HEK293 (cell line): ENCODE data around the gene TYRO3.

Experiments used
- CTCF ChIA-PET: fragments of 350-600 bp; formaldehyde crosslinking; extraction: SDS; loops from one replicate; lab custom pipeline; 2021; ENCODE audit warnings: antibody characterized with exemption; lab: Yijun Ruan, JAX
- POLR2A ChIA-PET: fragments of 300-600 bp; formaldehyde crosslinking; extraction: SDS; loops from one replicate; lab custom pipeline; 2020; ENCODE audit warnings: antibody characterized with exemption, inconsistent platforms; lab: Yijun Ruan, JAX
- H3K27ac ChIP-seq: fragments of 200-500 bp; sonication (Bioruptor generic); 2 replicates; pipeline ENCODE4 v1.5.1; 2014; ENCODE audit warnings: low read depth, low read length, control low read depth, inconsistent platforms; ENCODE audit errors: extremely low read depth
- H3K36me3 ChIP-seq, 2 experiments: fragments of 200-500 bp in 1 of 2; sonication (Bioruptor generic) in 1 of 2; 1 replicate in 1 of 2; 2 replicates in 1 of 2; pipeline ENCODE4 v1.5.1; 2014 to 2017; ENCODE audit warnings: inconsistent platforms in 2 of 2, low read length in 2 of 2; ENCODE audit not compliant: control insufficient read depth in 2 of 2, insufficient read depth in 1 of 2
- H3K4me1 ChIP-seq: fragments of 200-500 bp; sonication (Bioruptor generic); 2 replicates; pipeline ENCODE4 v1.5.1; 2014; ENCODE audit warnings: mild to moderate bottlenecking, low read length, inconsistent platforms; ENCODE audit not compliant: control insufficient read depth, insufficient read depth
- H3K4me3 ChIP-seq: 2 replicates; pipeline ENCODE4 v1.5.1; 2011; ENCODE audit warnings: low read depth, mild to moderate bottlenecking, control low read depth, low read length, moderate library complexity
- H3K9me3 ChIP-seq: fragments of 200-500 bp; sonication (Bioruptor generic); 2 replicates; pipeline ENCODE4 v1.5.1; 2014; ENCODE audit warnings: low read depth, low read length, inconsistent platforms; ENCODE audit not compliant: control insufficient read depth, insufficient read depth
- EGR2 ChIP-seq: fragments of 450-650 bp; formaldehyde crosslinking; IDR thresholded peaks from 2 replicates; pipeline ENCODE4 v1.5.1; 2016; ENCODE audit warnings: low read depth, missing biosample characterization, missing genetic modification characterization
- GLI4 ChIP-seq: fragments of 450-650 bp; formaldehyde crosslinking; IDR thresholded peaks from 2 replicates; pipeline ENCODE4 v1.5.1; 2016; ENCODE audit warnings: missing biosample characterization, missing genetic modification characterization
- PRDM6 ChIP-seq: fragments of 450-650 bp; formaldehyde crosslinking; IDR thresholded peaks from 2 replicates; pipeline ENCODE4 v1.5.1; 2017; ENCODE audit warnings: missing biosample characterization, missing genetic modification characterization
- ZBTB1 ChIP-seq: fragments of 450-650 bp; formaldehyde crosslinking; IDR thresholded peaks from 2 replicates; pipeline ENCODE4 v1.5.1; 2016; ENCODE audit warnings: missing biosample characterization, missing genetic modification characterization
- ZBTB17 ChIP-seq: fragments of 450-650 bp; formaldehyde crosslinking; IDR thresholded peaks from 2 replicates; pipeline ENCODE4 v1.5.1; 2016; ENCODE audit warnings: missing biosample characterization, missing genetic modification characterization
- ZBTB20 ChIP-seq: fragments of 450-650 bp; formaldehyde crosslinking; IDR thresholded peaks from 2 replicates; pipeline ENCODE4 v1.5.1; 2016; ENCODE audit warnings: missing biosample characterization, missing genetic modification characterization
- ZNF112 ChIP-seq: fragments of 450-650 bp; formaldehyde crosslinking; IDR thresholded peaks from 2 replicates; pipeline ENCODE4 v1.5.0; 2017; ENCODE audit warnings: missing biosample characterization, missing genetic modification characterization
- ZNF23 ChIP-seq: fragments of 450-650 bp; formaldehyde crosslinking; IDR thresholded peaks from 2 replicates; pipeline ENCODE4 v1.5.1; 2016; ENCODE audit warnings: missing biosample characterization, missing genetic modification characterization, borderline replicate concordance
- ZNF280D ChIP-seq: fragments of 450-650 bp; formaldehyde crosslinking; IDR thresholded peaks from 2 replicates; pipeline ENCODE4 v1.5.1; 2016; ENCODE audit warnings: missing biosample characterization, missing genetic modification characterization
- ZNF311 ChIP-seq: fragments of 450-650 bp; formaldehyde crosslinking; IDR thresholded peaks from 2 replicates; pipeline ENCODE4 v1.5.1; 2017; ENCODE audit warnings: missing biosample characterization, missing genetic modification characterization, borderline replicate concordance
- ZNF404 ChIP-seq: fragments of 450-650 bp; formaldehyde crosslinking; IDR thresholded peaks from 2 replicates; pipeline ENCODE4 v1.5.1; 2017; ENCODE audit warnings: missing biosample characterization, missing genetic modification characterization
- ZNF433 ChIP-seq: fragments of 450-650 bp; formaldehyde crosslinking; IDR thresholded peaks from 2 replicates; pipeline ENCODE4 v1.5.1; 2016; ENCODE audit warnings: missing biosample characterization, missing genetic modification characterization, low read depth
- ZNF510 ChIP-seq: fragments of 450-650 bp; formaldehyde crosslinking; IDR thresholded peaks from 2 replicates; pipeline ENCODE4 v1.5.1; 2018; ENCODE audit warnings: mild to moderate bottlenecking, missing genetic modification characterization, missing biosample characterization; ENCODE audit not compliant: insufficient replicate concordance
- ZNF549 ChIP-seq: fragments of 450-650 bp; IDR thresholded peaks from 2 replicates; pipeline ENCODE4 v1.5.1; 2018; ENCODE audit warnings: missing biosample characterization, missing genetic modification characterization, mild to moderate bottlenecking, inconsistent platforms, moderate library complexity
- ZNF610 ChIP-seq: fragments of 450-650 bp; formaldehyde crosslinking; IDR thresholded peaks from 2 replicates; pipeline ENCODE4 v1.5.1; 2016; ENCODE audit warnings: missing biosample characterization, missing genetic modification characterization, borderline replicate concordance
- ZNF629 ChIP-seq: fragments of 450-650 bp; formaldehyde crosslinking; IDR thresholded peaks from 2 replicates; pipeline ENCODE4 v1.5.1; 2017; ENCODE audit warnings: missing biosample characterization, missing genetic modification characterization
- ZSCAN23 ChIP-seq: fragments of 450-650 bp; formaldehyde crosslinking; IDR thresholded peaks from 2 replicates; pipeline ENCODE4 v1.5.1; 2016; ENCODE audit warnings: missing biosample characterization, missing genetic modification characterization
- ZXDB ChIP-seq: fragments of 450-650 bp; formaldehyde crosslinking; IDR thresholded peaks from 2 replicates; pipeline ENCODE4 v1.5.1; 2016; ENCODE audit warnings: missing biosample characterization, missing genetic modification characterization
- TF ChIP-seq, protein P1 (sequence below): fragments of 450-650 bp; formaldehyde crosslinking; IDR thresholded peaks from 2 replicates; pipeline ENCODE4 v1.5.1; 2016; ENCODE audit warnings: missing biosample characterization, missing genetic modification characterization
- TF ChIP-seq, protein P2 (sequence below): fragments of 450-650 bp; formaldehyde crosslinking; IDR thresholded peaks from 2 replicates; pipeline ENCODE4 v1.5.1; 2016; ENCODE audit warnings: missing biosample characterization, missing genetic modification characterization
- TF ChIP-seq, protein P3 (sequence below): fragments of 450-650 bp; formaldehyde crosslinking; IDR thresholded peaks from 2 replicates; pipeline ENCODE4 v1.5.1; 2016; ENCODE audit warnings: missing biosample characterization, missing genetic modification characterization, borderline replicate concordance

TYRO3 gene

GRCh38 chr15:41558400-41559238 lies at the start of gene TYRO3 (continued):
- TF ChIP-seq, protein P1, sequence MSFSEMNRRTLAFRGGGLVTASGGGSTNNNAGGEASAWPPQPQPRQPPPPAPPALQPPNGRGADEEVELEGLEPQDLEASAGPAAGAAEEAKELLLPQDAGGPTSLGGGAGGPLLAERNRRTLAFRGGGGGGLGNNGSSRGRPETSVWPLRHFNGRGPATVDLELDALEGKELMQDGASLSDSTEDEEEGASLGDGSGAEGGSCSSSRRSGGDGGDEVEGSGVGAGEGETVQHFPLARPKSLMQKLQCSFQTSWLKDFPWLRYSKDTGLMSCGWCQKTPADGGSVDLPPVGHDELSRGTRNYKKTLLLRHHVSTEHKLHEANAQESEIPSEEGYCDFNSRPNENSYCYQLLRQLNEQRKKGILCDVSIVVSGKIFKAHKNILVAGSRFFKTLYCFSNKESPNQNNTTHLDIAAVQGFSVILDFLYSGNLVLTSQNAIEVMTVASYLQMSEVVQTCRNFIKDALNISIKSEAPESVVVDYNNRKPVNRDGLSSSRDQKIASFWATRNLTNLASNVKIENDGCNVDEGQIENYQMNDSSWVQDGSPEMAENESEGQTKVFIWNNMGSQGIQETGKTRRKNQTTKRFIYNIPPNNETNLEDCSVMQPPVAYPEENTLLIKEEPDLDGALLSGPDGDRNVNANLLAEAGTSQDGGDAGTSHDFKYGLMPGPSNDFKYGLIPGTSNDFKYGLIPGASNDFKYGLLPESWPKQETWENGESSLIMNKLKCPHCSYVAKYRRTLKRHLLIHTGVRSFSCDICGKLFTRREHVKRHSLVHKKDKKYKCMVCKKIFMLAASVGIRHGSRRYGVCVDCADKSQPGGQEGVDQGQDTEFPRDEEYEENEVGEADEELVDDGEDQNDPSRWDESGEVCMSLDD (tag by site-specific recombination) = peak; percentile 70

- H3K27ac ChIP-seq = no peak overlapping the region
- H3K4me1 ChIP-seq = no peaks in the 10 kb centered on the region
- ChIA-PET CTCF (no interaction called here), POLR2A (no interaction called here)
- TF ChIP-seq ZBTB1 (tag by site-specific recombination) (no peak), ZNF510 (tag by site-specific recombination) (no peak), ZBTB17 (tag by site-specific recombination) (no peak), ZNF610 (tag by site-specific recombination) (no peak), EGR2 (tag by site-specific recombination) (no peak), ZNF549 (tag by site-specific recombination) (no peak)
- no peaks in the 10 kb centered on the region for H3K36me3 ChIP-seq
- no peaks in the 10 kb centered on the region for H3K9me3 ChIP-seq
- no peak overlapping the region for H3K4me3 ChIP-seq
Measured at GRCh38 chr15:41510728-41511127, 48.3 kb upstream of the TYRO3 start.

GRCh38 chr15:41511331-41511898 lies 47.6 kb upstream of the TYRO3 start:
- H3K36me3 ChIP-seq = no peaks in the 10 kb centered on the region
- no peaks in the 10 kb centered on the region for H3K4me1 ChIP-seq
- H3K9me3 ChIP-seq = no peaks in the 10 kb centered on the region
- no peak overlapping the region for H3K27ac ChIP-seq
- POLR2A ChIA-PET = no interaction called here
- CTCF ChIA-PET = no interaction called here
- no peak overlapping the region for H3K4me3 ChIP-seq
- TF ChIP-seq ZNF433 (no peak), GLI4 (no peak), ZXDB (tag by site-specific recombination) (no peak), ZNF311 (no peak), ZBTB20 (tag by site-specific recombination) (no peak), ZNF404 (tag by site-specific recombination) (no peak), PRDM6 (tag by site-specific recombination) (no peak), ZNF23 (tag by site-specific recombination) (no peak), ZNF629 (tag by site-specific recombination) (no peak), ZNF112 (tag by site-specific recombination) (no peak), ZSCAN23 (tag by site-specific recombination) (no peak), ZNF280D (tag by site-specific recombination) (no peak)
- TF ChIP-seq, protein P2, sequence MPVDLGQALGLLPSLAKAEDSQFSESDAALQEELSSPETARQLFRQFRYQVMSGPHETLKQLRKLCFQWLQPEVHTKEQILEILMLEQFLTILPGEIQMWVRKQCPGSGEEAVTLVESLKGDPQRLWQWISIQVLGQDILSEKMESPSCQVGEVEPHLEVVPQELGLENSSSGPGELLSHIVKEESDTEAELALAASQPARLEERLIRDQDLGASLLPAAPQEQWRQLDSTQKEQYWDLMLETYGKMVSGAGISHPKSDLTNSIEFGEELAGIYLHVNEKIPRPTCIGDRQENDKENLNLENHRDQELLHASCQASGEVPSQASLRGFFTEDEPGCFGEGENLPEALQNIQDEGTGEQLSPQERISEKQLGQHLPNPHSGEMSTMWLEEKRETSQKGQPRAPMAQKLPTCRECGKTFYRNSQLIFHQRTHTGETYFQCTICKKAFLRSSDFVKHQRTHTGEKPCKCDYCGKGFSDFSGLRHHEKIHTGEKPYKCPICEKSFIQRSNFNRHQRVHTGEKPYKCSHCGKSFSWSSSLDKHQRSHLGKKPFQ (tag by site-specific recombination) = no peak
- TF ChIP-seq, protein P3, sequence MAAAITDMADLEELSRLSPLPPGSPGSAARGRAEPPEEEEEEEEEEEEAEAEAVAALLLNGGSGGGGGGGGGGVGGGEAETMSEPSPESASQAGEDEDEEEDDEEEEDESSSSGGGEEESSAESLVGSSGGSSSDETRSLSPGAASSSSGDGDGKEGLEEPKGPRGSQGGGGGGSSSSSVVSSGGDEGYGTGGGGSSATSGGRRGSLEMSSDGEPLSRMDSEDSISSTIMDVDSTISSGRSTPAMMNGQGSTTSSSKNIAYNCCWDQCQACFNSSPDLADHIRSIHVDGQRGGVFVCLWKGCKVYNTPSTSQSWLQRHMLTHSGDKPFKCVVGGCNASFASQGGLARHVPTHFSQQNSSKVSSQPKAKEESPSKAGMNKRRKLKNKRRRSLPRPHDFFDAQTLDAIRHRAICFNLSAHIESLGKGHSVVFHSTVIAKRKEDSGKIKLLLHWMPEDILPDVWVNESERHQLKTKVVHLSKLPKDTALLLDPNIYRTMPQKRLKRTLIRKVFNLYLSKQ = no peak
